Urinary bladder (tissue), 4 donors: ENCODE measurements around the gene LBH. TPM values are rescaled to one million over a fixed set of nuclear protein-coding genes. Genes with fewer than 3 reads are reported as not detected.

Experiments used
- DNase-seq: peaks from one replicate; pipeline ENCODE4 v3.0.0-alpha.2; 2015; ENCODE audit errors: extremely low spot score
- H3K27ac ChIP-seq: one replicate; pipeline ENCODE4 v1.5.1; 2013; ENCODE audit warnings: low read depth, mild to moderate bottlenecking, moderate library complexity
- H3K36me3 ChIP-seq: one replicate; pipeline ENCODE4 v1.6.1; 2013; ENCODE audit warnings: mild to moderate bottlenecking, moderate library complexity; ENCODE audit not compliant: insufficient read depth
- H3K4me1 ChIP-seq: one replicate; pipeline ENCODE4 v1.6.1; 2013; ENCODE audit warnings: mild to moderate bottlenecking, moderate library complexity; ENCODE audit not compliant: insufficient read depth
- H3K4me3 ChIP-seq: one replicate; pipeline ENCODE4 v1.5.1; 2013; ENCODE audit warnings: low read depth, low read length
- WGBS: extraction: QIAGEN DNeasy Blood & Tissue Kit; methylation state at CpG from one replicate; pipeline ENCODE4 v1.1.7; 2013; 5-methylcytosine and 5-hydroxymethylcytosine counted together
- polyA plus RNA-seq: library from polyadenylated mRNA; stranded (reverse); fragments of 200-250 nt; gene quantifications from one replicate; pipeline ENCODE4 v1.2.3, GENCODE V29; 2013
- total RNA-seq: library from RNA; depleted of rRNA; stranded (reverse); fragments of >200 nt; gene quantifications from one replicate; pipeline ENCODE4 v1.2.3, GENCODE V29; 2014
- donor health status: healthy with polysubstance abuse.
- donor health status: healthy.

LBH gene
- total and polyA plus RNA-seq, 2 donors: 39.4 to 48.9 TPM

GRCh38 chr2:30293303-30293921, 62.1 kb downstream of the LBH start:
- WGBS: 52% methylated on average over 12 of the region's 12 CpGs
- Histone ChIP-seq H3K36me3 (no peaks in the 10 kb centered on the region), H3K27ac (no peak overlapping the region), H3K4me3 (no peak overlapping the region), H3K4me1 (no peaks in the 10 kb centered on the region)
- no peak for DNase-seq

- Histone ChIP-seq H3K4me3 (no peak overlapping the region), H3K36me3 (no peaks in the 10 kb centered on the region), H3K4me1 (no peaks in the 10 kb centered on the region), H3K27ac (no peak overlapping the region)
- no peak for DNase-seq
- WGBS: 94% methylated on average over 5 of the region's 5 CpGs
These were observed 62.8 kb downstream of the LBH start for GRCh38 chr2:30294133-30294532.

DNA sequence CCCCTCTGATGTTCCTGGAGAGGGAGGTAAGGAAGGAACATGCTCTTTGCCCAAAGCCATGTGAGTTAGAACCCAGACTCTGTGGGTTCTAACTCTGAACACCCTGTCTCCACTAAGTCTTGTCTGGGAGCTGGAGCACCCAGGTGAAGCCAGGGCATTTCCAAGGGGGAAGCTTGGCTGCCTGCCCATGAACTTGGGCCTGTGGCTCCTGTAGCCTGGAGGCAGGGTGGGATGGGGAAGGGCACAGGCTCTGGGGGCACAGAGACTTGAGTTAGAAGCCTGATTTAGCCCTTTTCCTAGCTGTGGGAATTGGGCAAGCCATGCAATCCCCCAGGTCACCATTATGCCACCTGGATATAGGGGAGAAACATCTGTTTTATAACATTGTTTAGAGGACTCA, 65.2 kb downstream of the LBH start:
- no peaks in the 10 kb centered on the region for H3K36me3 ChIP-seq
- no peak for DNase-seq
- no peak overlapping the region for H3K4me3 ChIP-seq
- no peak overlapping the region for H3K27ac ChIP-seq
- H3K4me1 ChIP-seq: peaks cover 1% of the 10 kb centered on the region

GRCh38 chr2:30298302-30298701, 67.0 kb downstream of the LBH start:
- no peaks in the 10 kb centered on the region for H3K36me3 ChIP-seq
- DNase-seq: no peak
- WGBS: 90% methylated on average over 6 of the region's 6 CpGs
- H3K4me1 ChIP-seq: peaks cover 1% of the 10 kb centered on the region
- H3K4me3 ChIP-seq: no peak overlapping the region
- H3K27ac ChIP-seq: no peak overlapping the region

DNA sequence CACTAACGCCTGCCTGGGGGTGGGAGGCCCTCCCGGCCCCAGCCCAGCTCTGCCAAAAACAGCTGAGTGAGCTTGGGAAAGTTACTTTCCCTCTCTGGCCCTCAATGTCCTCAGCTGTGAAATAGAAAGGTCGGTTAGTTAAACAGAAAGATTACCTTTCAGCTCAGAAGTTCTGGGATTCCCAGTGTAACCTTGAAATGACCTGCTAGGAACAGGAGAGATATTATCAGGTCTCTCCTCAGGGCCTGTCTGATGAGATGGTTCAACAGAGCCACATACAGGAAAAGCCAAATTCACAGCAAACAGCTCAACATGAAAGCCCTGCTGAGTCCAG, 68.8 kb downstream of the LBH start:
- no peaks in the 10 kb centered on the region for H3K36me3 ChIP-seq
- H3K4me3 ChIP-seq: no peak overlapping the region
- H3K4me1 ChIP-seq: peaks cover 1% of the 10 kb centered on the region
- no peak overlapping the region for H3K27ac ChIP-seq
- DNase-seq: no peak
- 37% methylated on average over 3 of the region's 3 CpGs for WGBS

- Histone ChIP-seq H3K4me1 (peaks cover 1% of the 10 kb centered on the region), H3K36me3 (no peaks in the 10 kb centered on the region), H3K27ac (no peak overlapping the region), H3K4me3 (no peak overlapping the region)
- 28% methylated on average over 6 of the region's 6 CpGs for WGBS
- DNase-seq: no peak
These were observed 69.3 kb downstream of the LBH start for GRCh38 chr2:30300456-30301221.

DNA sequence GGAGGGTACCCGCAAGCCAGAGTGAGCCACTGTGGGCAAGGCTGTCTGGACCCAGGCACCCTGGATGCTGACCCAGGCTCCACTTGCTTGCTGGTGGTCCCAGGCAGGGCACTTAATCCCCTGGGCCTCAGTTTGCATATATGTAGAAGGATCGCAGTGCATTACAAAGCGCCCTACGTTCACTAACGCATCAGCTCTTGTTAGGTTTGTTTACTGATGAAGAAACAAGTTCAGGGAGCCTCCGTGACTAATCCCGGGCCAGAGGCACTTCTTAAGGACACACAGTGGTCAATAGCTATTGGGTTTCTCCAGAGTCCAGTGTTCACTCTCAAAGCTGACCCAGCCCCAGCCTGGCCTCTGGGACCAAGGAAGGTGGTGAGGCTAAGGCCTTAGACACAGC, 70.2 kb downstream of the LBH start:
- Histone ChIP-seq H3K4me1 (peaks cover 1% of the 10 kb centered on the region), H3K27ac (no peak overlapping the region), H3K36me3 (no peaks in the 10 kb centered on the region), H3K4me3 (no peak overlapping the region)
- 80% methylated on average over 7 of the region's 7 CpGs for WGBS
- DNase-seq: no peak

GRCh38 chr2:30302566-30302965, 71.2 kb downstream of the LBH start:
- Histone ChIP-seq H3K4me1 (peaks cover 1% of the 10 kb centered on the region), H3K4me3 (no peak overlapping the region), H3K36me3 (no peaks in the 10 kb centered on the region), H3K27ac (no peak overlapping the region)
- DNase-seq: no peak
- 96% methylated on average over 5 of the region's 5 CpGs for WGBS

DNA sequence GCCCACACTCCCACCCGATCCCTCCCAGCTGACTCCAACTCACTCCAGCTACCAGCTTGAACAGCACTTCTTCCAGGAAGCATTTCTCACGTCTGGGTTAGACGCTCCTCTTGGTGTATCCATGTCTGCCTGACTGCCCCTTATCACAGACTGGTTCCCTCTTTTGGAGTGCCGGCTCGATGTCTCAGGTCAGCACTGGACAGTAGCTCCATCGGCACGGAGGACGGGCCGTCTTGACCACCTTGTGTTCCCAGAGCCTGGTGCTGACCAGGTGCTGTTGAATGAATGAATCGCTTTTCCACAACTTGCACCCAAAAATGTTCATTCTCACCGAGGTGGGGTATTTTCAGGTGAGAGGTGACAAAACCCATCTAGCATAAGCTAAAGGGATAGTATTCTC, 71.8 kb downstream of the LBH start:
- H3K36me3 ChIP-seq: no peaks in the 10 kb centered on the region
- H3K27ac ChIP-seq: no peak overlapping the region
- peaks cover 1% of the 10 kb centered on the region for H3K4me1 ChIP-seq
- DNase-seq: no peak
- H3K4me3 ChIP-seq: no peak overlapping the region
- WGBS: 96% methylated on average over 11 of the region's 11 CpGs

DNA sequence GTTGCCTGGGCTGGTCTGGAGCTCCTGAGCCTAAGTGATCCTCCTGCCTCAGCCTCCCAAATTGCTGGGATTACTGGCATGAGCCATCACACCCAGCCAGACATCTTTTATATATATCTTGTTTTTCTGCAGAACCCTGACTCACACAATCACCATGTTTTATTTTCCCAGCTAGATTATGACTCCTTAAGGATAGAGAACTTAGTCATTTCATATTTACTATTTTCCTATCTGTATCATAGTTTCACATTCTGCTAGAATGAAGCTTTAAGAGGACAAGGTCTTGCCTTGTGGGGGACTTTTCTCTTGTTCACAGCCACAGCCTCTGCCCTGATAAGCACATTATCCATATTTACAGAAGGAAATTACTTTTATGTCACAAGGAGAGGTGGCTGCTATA, 73.9 kb downstream of the LBH start:
- DNase-seq: no peak
- Histone ChIP-seq H3K4me1 (peaks cover 1% of the 10 kb centered on the region), H3K4me3 (no peak overlapping the region), H3K27ac (no peak overlapping the region), H3K36me3 (no peaks in the 10 kb centered on the region)

DNA sequence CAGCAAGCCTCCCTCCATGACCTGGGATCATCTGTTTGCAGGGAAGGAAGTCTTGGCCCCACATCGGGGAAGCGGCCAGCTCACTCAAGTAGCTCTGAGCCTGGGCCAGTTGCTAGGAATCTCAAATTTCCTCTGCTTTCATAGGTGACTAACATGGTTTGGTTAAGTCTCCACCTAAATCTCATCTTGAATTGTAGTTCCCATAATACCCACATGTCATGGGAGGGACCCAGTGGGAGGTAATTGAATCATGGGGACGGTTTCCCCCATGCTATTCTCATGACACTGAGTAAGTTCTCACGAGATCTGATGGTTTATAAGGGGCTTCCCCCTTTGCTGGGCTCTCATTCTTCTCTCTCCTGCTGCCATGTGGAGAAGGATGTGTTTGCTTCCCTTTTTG, 75.2 kb downstream of the LBH start:
- no peaks in the 10 kb centered on the region for H3K36me3 ChIP-seq
- DNase-seq: no peak

DNA sequence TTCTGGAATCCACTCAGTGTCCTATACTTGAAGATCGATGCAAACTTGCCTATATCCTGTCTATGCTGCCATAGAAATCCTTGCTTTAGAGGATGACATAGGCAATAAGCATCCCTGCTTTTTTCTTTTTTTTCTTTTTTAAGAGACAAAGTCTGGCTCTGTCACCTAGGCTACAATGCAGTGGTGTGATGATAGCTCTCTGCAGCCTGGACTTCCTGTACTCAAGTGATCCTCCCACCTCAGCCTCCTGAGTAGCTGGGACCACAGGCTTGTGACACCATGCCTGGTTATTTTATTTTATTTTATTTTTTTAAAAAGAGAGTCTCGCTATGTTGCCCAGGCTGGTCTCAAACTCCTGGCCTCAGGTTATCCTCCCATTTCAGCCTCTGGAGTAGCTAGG, 76.9 kb downstream of the LBH start:
- Histone ChIP-seq H3K36me3 (no peaks in the 10 kb centered on the region), H3K27ac (no peak overlapping the region), H3K4me3 (no peak overlapping the region), H3K4me1 (no peaks in the 10 kb centered on the region)
- WGBS: 92% methylated on average over 2 of the region's 2 CpGs
- DNase-seq: no peak

More for the DNA sequence above, 75.2 kb downstream of the LBH start:
- Histone ChIP-seq H3K27ac (no peak overlapping the region), H3K4me1 (no peaks in the 10 kb centered on the region), H3K4me3 (no peak overlapping the region)
- WGBS: 96% methylated on average over 4 of the region's 4 CpGs
